Right lobe of liver (tissue), 4 donors: ENCODE data around the gene AKT1S1.

Experiments
- POLR2A ChIP-seq: fragments of 450-650 bp; IDR thresholded peaks from one replicate; pipeline ENCODE4 v1.6.1; 2017; ENCODE audit warnings: antibody characterized with exemption, mild to moderate bottlenecking
- TF ChIP-seq, protein P1 (sequence below), 4 donors: fragments of 200-600 bp in 3 of 4; fragments of 450-650 bp in 1 of 4; IDR thresholded peaks; one replicate each; pipeline versions ENCODE4 v1.5.1 to v1.8.0; 2016 to 2022; ENCODE audit warnings: antibody characterized with exemption in 4 of 4, mild to moderate bottlenecking in 2 of 4
- donor health status: DM: no; HTN: no; CAD: no.
- donor health status: DM: no; HTN: no; CAD: no.
- donor health status: DM: no; HTN: yes; CAD: no.

DNA sequence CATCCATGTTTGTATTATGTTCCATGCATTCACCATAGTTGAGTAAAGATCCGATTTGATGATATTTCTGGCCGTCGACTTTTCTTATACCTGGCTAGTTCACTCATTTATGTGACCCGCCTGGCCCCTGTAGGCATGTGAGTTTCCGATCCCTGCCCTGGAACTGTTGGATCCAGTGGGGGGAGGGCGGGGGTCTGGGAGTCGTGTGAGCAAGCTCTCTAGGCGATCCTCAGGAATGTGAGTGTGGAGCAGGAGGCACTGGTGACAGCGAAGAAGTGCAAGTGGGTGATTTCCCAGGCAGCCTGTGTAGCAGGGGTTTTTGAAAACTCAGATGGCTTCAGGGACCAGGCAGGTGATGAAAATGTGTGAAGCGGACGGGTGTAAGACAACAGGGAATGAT lies 36.8 kb downstream of the AKT1S1 start:
- TF ChIP-seq, protein P1, sequence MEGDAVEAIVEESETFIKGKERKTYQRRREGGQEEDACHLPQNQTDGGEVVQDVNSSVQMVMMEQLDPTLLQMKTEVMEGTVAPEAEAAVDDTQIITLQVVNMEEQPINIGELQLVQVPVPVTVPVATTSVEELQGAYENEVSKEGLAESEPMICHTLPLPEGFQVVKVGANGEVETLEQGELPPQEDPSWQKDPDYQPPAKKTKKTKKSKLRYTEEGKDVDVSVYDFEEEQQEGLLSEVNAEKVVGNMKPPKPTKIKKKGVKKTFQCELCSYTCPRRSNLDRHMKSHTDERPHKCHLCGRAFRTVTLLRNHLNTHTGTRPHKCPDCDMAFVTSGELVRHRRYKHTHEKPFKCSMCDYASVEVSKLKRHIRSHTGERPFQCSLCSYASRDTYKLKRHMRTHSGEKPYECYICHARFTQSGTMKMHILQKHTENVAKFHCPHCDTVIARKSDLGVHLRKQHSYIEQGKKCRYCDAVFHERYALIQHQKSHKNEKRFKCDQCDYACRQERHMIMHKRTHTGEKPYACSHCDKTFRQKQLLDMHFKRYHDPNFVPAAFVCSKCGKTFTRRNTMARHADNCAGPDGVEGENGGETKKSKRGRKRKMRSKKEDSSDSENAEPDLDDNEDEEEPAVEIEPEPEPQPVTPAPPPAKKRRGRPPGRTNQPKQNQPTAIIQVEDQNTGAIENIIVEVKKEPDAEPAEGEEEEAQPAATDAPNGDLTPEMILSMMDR (IDR thresholded peaks at IDR 0.05): no peak
- no peak for TF ChIP-seq POLR2A
